NCI-H1105 (cell line): ENCODE measurements around the gene LNP1.
A peak's percentile ranks its signal among the peaks of the same experiment; 100 is the strongest.
"Not testable (repeated sequence)": the region's sequence is repeated elsewhere in the genome, so short reads cannot be mapped to it uniquely, and the experiment has no call there.

Source experiments
- DNase-seq: peaks from one replicate; lab custom pipeline; 2025; lab: John Stamatoyannopoulos, UW

Gene LNP1, protein sequence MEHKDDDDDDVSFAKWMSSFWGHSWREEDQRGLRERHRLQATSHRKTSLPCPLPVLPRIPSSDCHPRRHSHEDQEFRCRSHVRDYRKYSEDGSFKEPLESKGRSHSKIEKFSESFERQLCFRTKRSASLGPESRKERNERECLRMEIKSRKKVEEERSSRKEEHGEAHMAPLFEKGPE

GRCh38 chr3:100400780-100401673, at the start of gene LNP1, which contains the start of gene TOMM70:
TSS of gene LNP1 (plus strand) at chr3:100401539. CDS start at chr3:100429730, 28,191 bp downstream.
TSS of gene TOMM70 (minus strand) at chr3:100401089. CDS start at chr3:100400949, 140 bp downstream.
- DNase-seq: peak; percentile 99

GRCh38 chr3:100351770-100352169, 49.6 kb upstream of the LNP1 start:
- DNase-seq: not testable (repeated sequence)

DNA sequence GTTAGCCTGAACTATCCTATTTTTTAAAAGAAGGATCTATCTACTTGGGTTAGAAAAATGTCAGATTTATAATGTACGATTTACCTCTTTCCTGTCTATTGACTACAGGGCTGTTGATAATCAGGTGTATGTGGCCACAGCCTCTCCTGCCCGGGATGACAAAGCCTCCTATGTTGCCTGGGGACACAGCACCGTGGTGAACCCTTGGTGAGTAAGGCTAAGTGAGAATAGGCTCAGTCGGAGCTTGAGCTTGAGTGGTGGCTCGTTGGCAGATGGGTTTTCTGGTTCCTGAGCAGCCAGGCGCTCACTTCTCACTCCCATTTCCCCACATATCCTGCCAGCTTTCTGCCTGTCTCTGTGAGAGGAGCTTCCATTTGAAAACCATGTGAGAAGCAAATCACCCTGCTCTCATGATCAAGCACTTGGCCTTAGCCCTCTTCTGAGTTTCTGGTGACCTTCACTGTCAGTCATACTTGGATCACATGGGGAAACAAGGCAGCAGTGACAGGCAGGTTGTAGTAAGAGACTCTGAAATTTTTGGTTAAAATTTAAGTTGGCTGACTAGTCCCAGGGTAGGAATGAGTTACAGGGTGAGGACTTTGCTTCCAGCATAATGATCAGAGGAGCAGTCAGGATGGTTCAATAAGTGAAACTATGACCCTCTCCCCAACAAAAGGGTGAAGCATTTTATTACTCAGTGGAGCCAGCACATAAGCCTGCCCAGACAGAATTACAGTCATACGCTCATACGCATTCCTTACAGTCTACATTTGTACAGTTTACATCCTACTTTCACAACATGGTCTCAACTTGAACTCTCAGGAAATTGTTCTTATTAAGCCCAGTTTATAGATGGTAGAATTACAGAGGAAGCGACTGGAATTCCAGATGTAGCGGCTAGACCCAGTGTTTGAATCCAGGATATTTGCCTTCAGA, 48.8 kb upstream of the LNP1 start:
- no peak for DNase-seq

GRCh38 chr3:100354850-100355249, 46.5 kb upstream of the LNP1 start:
- DNase-seq: no peak

- no peak for DNase-seq
Observed at GRCh38 chr3:100358413-100358812, 42.9 kb upstream of the LNP1 start.

DNA sequence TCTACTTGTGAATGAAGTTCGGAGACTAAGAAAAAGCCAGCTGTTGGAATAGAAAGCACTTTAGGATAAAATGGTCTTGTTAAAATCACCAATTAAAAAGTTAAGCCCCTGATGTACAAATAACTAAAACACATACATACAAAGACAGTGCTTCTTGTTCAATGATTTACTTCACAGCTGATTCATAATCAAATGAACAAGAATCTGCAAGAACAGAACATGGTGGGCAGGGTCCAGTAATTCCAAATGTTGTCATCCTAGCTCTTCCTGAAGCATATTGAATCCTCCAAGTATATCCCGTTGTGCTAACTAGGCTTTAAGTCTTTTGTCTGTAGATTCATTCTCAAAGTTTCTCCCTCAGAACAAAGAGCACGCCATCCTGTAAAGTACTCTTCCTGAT, 42.3 kb upstream of the LNP1 start:
- no peak for DNase-seq

- no peak for DNase-seq
Observed at GRCh38 chr3:100360757-100361496, 40.4 kb upstream of the LNP1 start.

DNA sequence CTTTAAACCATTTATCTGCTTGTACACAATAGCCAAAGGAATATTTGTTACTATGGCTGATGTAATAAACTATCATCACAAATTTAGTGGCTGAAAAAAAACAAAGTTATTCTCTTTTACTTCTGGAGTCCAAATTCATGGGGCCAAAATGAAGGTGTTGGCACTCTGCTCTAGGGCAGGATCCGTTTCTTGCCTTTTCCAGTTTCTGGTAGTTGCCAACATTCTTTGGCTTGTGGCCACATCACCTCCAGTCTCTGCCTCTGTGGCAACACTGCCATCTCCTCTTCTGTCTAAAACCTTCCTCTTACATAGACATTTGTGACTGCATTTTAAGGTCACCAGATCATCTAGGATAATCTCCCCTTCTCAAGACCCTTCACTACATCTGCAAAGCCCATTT, 39.4 kb upstream of the LNP1 start:
- no peak for DNase-seq

DNA sequence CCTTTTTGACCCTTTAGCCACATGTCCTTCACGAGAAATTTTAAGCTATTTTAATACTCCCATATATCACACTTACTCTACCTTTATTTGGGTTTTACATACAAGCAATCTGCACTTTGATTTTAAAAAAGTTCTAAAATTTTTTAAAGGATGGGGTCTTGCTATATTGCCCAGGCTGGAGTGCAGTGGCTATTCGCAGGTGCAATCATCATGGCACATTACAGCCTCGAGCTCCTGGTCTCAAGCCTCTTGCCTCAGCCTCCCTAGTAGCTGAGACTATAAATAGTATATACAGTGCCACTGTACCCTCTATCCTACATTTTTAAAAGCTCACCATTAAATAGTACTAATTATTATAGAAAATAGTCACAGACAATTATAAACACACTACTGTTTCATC, 36.9 kb upstream of the LNP1 start:
- no peak for DNase-seq

GRCh38 chr3:100366424-100366823, 34.9 kb upstream of the LNP1 start:
- DNase-seq: no peak

DNA sequence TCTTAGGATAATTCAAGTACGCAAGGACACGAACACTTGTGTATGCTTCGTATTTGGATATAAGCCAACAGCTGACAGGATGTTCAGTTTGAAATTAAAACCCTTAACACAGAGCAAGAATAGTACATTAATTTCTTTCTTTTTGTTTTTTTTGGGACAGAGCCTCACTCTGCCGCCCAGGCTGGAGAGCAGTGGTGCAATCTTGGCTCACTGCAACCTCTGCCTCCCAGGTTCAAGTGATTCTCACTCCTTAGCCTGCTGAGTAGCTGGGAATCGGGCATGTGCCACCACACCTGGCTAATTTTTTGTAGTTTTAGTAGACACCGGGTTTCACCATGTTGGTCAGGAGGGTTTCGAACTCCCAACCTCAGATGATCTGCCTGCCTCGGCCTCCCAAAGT, 32.9 kb upstream of the LNP1 start:
- DNase-seq: no peak

- DNase-seq: no peak
Observed at GRCh38 chr3:100370756-100371155, 30.6 kb upstream of the LNP1 start.

DNA sequence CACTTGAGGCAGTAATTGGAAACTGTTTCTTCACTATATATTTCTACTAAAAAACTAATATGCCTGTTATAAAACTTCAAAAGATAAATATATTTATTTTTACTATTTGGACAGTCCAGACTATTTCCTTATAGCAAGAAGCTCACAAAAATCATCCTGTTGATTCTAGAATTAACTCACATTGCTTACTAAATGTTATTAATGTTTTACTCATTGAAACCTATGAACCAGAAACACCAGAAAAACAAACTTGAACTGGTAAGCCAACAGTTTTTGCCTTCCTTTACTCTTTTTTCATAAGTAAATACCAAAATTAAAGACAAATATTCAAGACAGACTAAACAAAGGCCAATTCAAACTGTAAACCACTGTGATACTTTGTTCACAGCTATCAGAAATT, 26.8 kb upstream of the LNP1 start:
- no peak for DNase-seq

DNA sequence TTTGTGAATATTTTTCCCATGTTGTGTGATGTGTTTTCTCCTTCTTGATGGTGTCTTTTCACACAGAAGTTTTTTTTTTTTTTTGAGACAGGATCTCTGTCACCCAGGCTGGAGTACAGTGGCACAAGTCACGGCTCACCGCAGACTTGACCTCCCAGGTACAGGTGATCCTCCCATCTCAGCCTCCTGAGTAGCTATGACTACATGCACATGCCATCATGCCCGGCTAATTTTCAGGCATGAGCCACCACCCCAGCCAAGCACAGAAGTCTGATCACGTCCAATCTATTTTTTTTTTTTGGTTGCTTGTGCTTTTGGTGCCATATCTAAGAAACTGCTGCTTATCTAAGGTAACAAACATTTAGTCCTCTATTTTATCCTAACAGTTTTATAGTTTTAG, 25.0 kb upstream of the LNP1 start:
- no peak for DNase-seq

- DNase-seq: no peak
Observed at GRCh38 chr3:100384733-100385525, 16.4 kb upstream of the LNP1 start.

DNA sequence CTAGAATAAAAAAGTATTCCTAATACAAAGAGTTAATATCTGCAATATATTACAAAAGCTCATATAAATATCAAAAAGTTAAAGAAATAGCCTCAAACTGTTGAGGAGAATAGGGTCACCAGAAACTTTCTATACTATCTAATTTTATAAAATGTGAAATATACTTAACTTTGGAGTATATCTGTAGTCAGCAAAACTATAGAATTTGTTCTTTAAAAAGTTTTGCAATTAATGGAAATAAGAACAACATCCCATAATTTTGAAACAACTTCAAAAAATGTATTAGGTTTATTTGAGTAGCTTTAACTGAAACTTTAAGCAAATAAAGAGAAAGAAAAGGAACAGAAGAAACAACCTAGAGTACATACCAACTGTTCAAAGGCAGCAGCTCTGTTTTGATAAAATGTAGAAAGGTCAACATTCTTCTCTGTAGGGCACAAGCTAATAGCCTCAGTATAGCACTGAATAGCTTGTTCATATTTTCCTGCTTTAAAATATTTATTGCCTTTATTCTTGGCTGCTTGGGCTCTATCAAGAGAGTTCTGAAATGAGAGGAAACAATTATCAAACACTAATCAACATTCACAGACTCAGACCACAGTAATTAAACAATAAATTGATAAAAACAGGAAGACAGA, 14.8 kb upstream of the LNP1 start:
- no peak for DNase-seq

GRCh38 chr3:100389025-100389424, 12.3 kb upstream of the LNP1 start:
- DNase-seq: no peak

DNA sequence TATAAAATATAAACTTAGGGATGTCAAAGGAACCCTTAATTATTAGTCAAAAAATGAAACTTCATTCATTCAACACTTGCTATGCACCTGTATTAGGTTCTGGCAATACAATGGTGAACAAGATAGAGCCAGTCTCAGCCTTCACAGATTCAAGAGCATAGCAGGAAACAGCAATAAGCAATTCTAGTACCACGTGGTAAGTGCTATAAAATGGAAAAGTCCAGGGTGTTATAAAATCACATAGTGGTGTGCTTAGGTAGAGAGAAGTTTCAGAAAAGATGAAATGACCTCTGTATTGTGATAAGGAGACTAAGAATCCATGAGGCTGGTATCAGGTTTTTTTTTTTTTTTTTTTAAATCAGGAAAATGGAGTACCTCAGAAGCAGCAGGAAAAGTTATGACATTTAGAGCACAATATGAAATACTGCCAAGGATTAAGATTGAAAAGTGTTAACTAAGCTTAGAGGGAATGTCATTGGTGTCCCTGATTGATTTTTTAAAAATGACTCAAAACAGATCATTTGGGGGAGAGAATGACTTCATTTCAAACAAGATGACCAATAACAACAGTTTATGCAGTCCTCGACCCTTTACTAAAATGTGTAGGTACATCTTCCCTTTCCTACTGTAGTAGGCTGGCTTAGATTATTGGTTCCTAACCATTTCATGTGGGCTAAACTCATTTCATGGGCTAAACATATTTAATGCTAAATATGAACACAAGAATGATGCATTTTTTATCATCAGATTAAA, 5.5 kb upstream of the LNP1 start:
- no peak for DNase-seq

GRCh38 chr3:100396967-100397366, 4.4 kb upstream of the LNP1 start:
- DNase-seq: no peak
